ENCODE measurements around the gene GPR39. TPM values are rescaled to one million over a fixed set of nuclear protein-coding genes. Genes with fewer than 3 reads are reported as not detected.

GPR39 gene
- polyA plus RNA-seq, 1 donor from 2014 or later, result 1.1 TPM

GRCh38 chr2:132475615-132476014, 59.0 kb downstream of the GPR39 start:
- Histone ChIP-seq H3F3A (ENCODE audit: insufficient read depth, low read length, poor library complexity, severe bottlenecking) (no peaks in the 10 kb centered on the region), H3K36me3 (ENCODE audit: insufficient read depth, low read length) (no peaks in the 10 kb centered on the region), H3K4me3 (ENCODE audit: low read length) (no peak overlapping the region), H3K27ac (ENCODE audit: low read length) (no peak overlapping the region), H3K79me2 (replicated peaks; ENCODE audit: insufficient read depth, low read length) (no peaks in the 10 kb centered on the region), H3K9ac (ENCODE audit: low read length) (no peak overlapping the region), H3K9me3 (ENCODE audit: low read length) (no peaks in the 10 kb centered on the region), H2AFZ (ENCODE audit: low read depth, low read length) (no peak overlapping the region), H3K27me3 (ENCODE audit: insufficient read depth, low read depth, low read length) (no peaks in the 10 kb centered on the region), H4K20me1 (ENCODE audit: insufficient read depth) (no peaks in the 10 kb centered on the region), H3K4me2 (ENCODE audit: low read length) (no peak overlapping the region), H3K9me2 (ENCODE audit: insufficient read depth, low read length) (no peaks in the 10 kb centered on the region)
- TF ChIP-seq TAF1 (IDR thresholded peaks at IDR 0.05; ENCODE audit: low read depth) (no peak), MXI1 (conservative IDR thresholded peaks at IDR 0.05; ENCODE audit: poor library complexity, severe bottlenecking) (no peak), RAD21 (conservative IDR thresholded peaks at IDR 0.05) (no peak), EZH2 (IDR thresholded peaks at IDR 0.05; ENCODE audit: borderline replicate concordance, insufficient read depth, low read length, poor library complexity, severe bottlenecking) (no peak), SMC3 (conservative IDR thresholded peaks at IDR 0.05; ENCODE audit: poor library complexity) (no peak), POLR2AphosphoS5 (IDR thresholded peaks at IDR 0.05) (no peak), CTCF (IDR thresholded peaks at IDR 0.05; ENCODE audit: poor library complexity, severe bottlenecking) (no peak)

GRCh38 chr2:132477436-132477835, 60.8 kb downstream of the GPR39 start:
- Histone ChIP-seq H3K79me2 (replicated peaks; ENCODE audit: insufficient read depth, low read length) (no peaks in the 10 kb centered on the region), H3K9ac (ENCODE audit: low read length) (no peak overlapping the region), H3F3A (ENCODE audit: insufficient read depth, low read length, poor library complexity, severe bottlenecking) (no peaks in the 10 kb centered on the region), H3K27me3 (ENCODE audit: insufficient read depth, low read depth, low read length) (no peaks in the 10 kb centered on the region), H2AFZ (ENCODE audit: low read depth, low read length) (no peak overlapping the region), H3K4me2 (ENCODE audit: low read length) (no peak overlapping the region), H3K36me3 (ENCODE audit: insufficient read depth, low read length) (no peaks in the 10 kb centered on the region), H3K4me3 (ENCODE audit: low read length) (no peak overlapping the region), H3K27ac (ENCODE audit: low read length) (no peak overlapping the region), H3K9me3 (ENCODE audit: low read length) (no peaks in the 10 kb centered on the region), H4K20me1 (ENCODE audit: insufficient read depth) (no peaks in the 10 kb centered on the region), H3K9me2 (ENCODE audit: insufficient read depth, low read length) (no peaks in the 10 kb centered on the region)
- TF ChIP-seq EZH2 (IDR thresholded peaks at IDR 0.05; ENCODE audit: borderline replicate concordance, insufficient read depth, low read length, poor library complexity, severe bottlenecking), result no peak
- TF ChIP-seq MXI1 (conservative IDR thresholded peaks at IDR 0.05; ENCODE audit: poor library complexity, severe bottlenecking), result no peak
- TF ChIP-seq CTCF (IDR thresholded peaks at IDR 0.05; ENCODE audit: poor library complexity, severe bottlenecking), result no peak
- no peak for TF ChIP-seq EP300 (conservative IDR thresholded peaks at IDR 0.05; ENCODE audit: poor library complexity, severe bottlenecking)
- TF ChIP-seq TAF1 (IDR thresholded peaks at IDR 0.05; ENCODE audit: low read depth), result no peak
- TF ChIP-seq POLR2AphosphoS5 (IDR thresholded peaks at IDR 0.05), result no peak
- TF ChIP-seq REST (IDR thresholded peaks at IDR 0.05; ENCODE audit: borderline replicate concordance), result no peak
